Gastroesophageal sphincter (tissue), 4 donors: Measurements from ENCODE around the gene NUP188. TPM values are rescaled to one million over a fixed set of nuclear protein-coding genes. Genes with fewer than 3 reads are reported as not detected.

ENCODE experiments used
- ATAC-seq: fragments of 150-250 bp; one replicate; pipeline ENCODE4 v1.9.1; 2016; ENCODE audit warnings: mild to moderate bottlenecking, moderate library complexity
- H3K27ac ChIP-seq, 4 donors: fragments of 200-600 bp; sonication (generic) in 3 of 4; 1 replicate in 3 of 4; 2 replicates in 1 of 4; pipeline ENCODE4 v1.5.1; 2016 to 2019
- H3K27me3 ChIP-seq: fragments of 200-600 bp; sonication (generic); one replicate; pipeline ENCODE4 v1.5.1; 2019
- H3K36me3 ChIP-seq, 2 donors: fragments of 200-600 bp; sonication (generic); one replicate each; pipeline ENCODE4 v1.5.1; 2019; ENCODE audit warnings: control low read depth in 1 of 2
- H3K4me1 ChIP-seq, 3 donors: fragments of 200-600 bp; sonication (generic); 1 replicate in 2 of 3; 2 replicates in 1 of 3; pipeline ENCODE4 v1.5.1; 2016 to 2019; ENCODE audit warnings: control low read depth in 2 of 3
- H3K4me3 ChIP-seq, 2 donors: fragments of 200-600 bp; sonication (generic); one replicate each; pipeline ENCODE4 v1.5.1; 2019; ENCODE audit warnings: mild to moderate bottlenecking in 1 of 2, moderate library complexity in 1 of 2
- H3K9me3 ChIP-seq, 3 donors: fragments of 200-600 bp; sonication (generic); one replicate each; pipeline ENCODE4 v1.5.1; 2017 to 2019; ENCODE audit warnings: control low read depth in 2 of 3
- EP300 ChIP-seq: sonication (generic); formaldehyde crosslinking; IDR thresholded peaks from one replicate; pipeline ENCODE4 v1.6.1; 2017; ENCODE audit warnings: antibody characterized with exemption, mild to moderate bottlenecking
- POLR2A ChIP-seq, 2 donors: fragments of 450-650 bp; IDR thresholded peaks; one replicate each; pipeline ENCODE4 v1.6.1; 2017; ENCODE audit warnings: antibody characterized with exemption in 2 of 2, mild to moderate bottlenecking in 2 of 2, moderate library complexity in 1 of 2
- POLR2AphosphoS5 ChIP-seq: sonication (generic); formaldehyde crosslinking; IDR thresholded peaks from one replicate; pipeline ENCODE4 v1.6.1; 2017; ENCODE audit warnings: antibody characterized with exemption
- WGBS, 2 donors: methylation state at CpG; one replicate each; pipeline ENCODE4 v1.1.5; 2018; ENCODE audit warnings: low coverage in 1 of 2; 5-methylcytosine and 5-hydroxymethylcytosine counted together
- total RNA-seq, 4 donors: library from RNA; depleted of rRNA; stranded (reverse); fragments of >200 nt; gene quantifications; one replicate each; pipeline ENCODE4 v1.1.0, GENCODE V29; 2016
- TF ChIP-seq, protein P1 (sequence below), 4 experiments: fragments of 200-600 bp in 2 of 4; fragments of 450-650 bp in 2 of 4; sonication (generic) in 1 of 4; IDR thresholded peaks; one replicate each; pipeline ENCODE4 v1.5.1; 2017 to 2019; ENCODE audit warnings: antibody characterized with exemption in 4 of 4, mild to moderate bottlenecking in 2 of 4, moderate library complexity in 2 of 4

NUP188 gene
- total RNA-seq, 4 donors from 2014 or later: 18.6 to 32.7 (median 29.1) TPM

GRCh38 chr9:128927731-128928411 is 19.6 kb upstream of the NUP188 start:
- no peak for TF ChIP-seq EP300
- TF ChIP-seq, protein P1, sequence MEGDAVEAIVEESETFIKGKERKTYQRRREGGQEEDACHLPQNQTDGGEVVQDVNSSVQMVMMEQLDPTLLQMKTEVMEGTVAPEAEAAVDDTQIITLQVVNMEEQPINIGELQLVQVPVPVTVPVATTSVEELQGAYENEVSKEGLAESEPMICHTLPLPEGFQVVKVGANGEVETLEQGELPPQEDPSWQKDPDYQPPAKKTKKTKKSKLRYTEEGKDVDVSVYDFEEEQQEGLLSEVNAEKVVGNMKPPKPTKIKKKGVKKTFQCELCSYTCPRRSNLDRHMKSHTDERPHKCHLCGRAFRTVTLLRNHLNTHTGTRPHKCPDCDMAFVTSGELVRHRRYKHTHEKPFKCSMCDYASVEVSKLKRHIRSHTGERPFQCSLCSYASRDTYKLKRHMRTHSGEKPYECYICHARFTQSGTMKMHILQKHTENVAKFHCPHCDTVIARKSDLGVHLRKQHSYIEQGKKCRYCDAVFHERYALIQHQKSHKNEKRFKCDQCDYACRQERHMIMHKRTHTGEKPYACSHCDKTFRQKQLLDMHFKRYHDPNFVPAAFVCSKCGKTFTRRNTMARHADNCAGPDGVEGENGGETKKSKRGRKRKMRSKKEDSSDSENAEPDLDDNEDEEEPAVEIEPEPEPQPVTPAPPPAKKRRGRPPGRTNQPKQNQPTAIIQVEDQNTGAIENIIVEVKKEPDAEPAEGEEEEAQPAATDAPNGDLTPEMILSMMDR (IDR thresholded peaks at IDR 0.05): peak in 3 of 4 experiments; percentile 87 to 93 (median 89)
- peaks cover 0 to 10% of the 10 kb centered on the region in 2 donors for H3K36me3 ChIP-seq
- H3K27me3 ChIP-seq: no peaks in the 10 kb centered on the region
- no peak overlapping the region for H3K27ac ChIP-seq
- peak; percentile 66 for ATAC-seq
- H3K4me1 ChIP-seq: peaks cover 0 to 21% (median 5%) of the 10 kb centered on the region in 3 donors
- H3K9me3 ChIP-seq: no peaks in the 10 kb centered on the region
- H3K4me3 ChIP-seq: no peak overlapping the region
- WGBS, 2 donors: 0 to 45% methylated on average over 1 to 5 of the region's 10 CpGs

DNA sequence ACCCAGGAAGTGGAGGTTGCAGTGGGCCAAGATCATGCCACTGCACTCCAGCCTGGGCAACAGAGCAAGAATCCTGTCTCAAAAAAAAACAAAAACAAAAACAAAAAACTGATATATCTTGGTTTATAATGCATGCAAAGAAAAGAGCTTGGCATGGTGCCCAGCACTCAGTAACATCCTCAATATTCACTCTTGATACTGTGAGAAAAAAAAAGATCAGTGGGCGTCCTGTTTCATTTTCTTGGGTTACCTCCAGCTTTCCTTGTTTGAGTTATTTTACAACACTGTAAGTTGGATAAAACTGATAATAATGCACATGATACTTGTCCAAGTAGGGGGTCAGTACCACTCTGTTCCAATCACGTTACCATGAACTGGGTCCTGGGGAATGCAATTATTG is 18.9 kb upstream of the NUP188 start:
- TF ChIP-seq POLR2A (IDR thresholded peaks at IDR 0.05) (no peak), EP300 (no peak), POLR2AphosphoS5 (no peak)
- TF ChIP-seq, protein P1 (IDR thresholded peaks at IDR 0.05): no peak
- WGBS, 2 donors: 76 to 85% methylated on average over 2 of the region's 2 CpGs
- no peaks in the 10 kb centered on the region for H3K27me3 ChIP-seq
- H3K4me3 ChIP-seq: no peak overlapping the region
- peaks cover 0 to 13% (median 0%) of the 10 kb centered on the region in 3 donors for H3K4me1 ChIP-seq
- no peak overlapping the region for H3K27ac ChIP-seq
- H3K9me3 ChIP-seq: no peaks in the 10 kb centered on the region
- ATAC-seq: no peak
- H3K36me3 ChIP-seq: peaks cover 0 to 14% of the 10 kb centered on the region in 2 donors

DNA sequence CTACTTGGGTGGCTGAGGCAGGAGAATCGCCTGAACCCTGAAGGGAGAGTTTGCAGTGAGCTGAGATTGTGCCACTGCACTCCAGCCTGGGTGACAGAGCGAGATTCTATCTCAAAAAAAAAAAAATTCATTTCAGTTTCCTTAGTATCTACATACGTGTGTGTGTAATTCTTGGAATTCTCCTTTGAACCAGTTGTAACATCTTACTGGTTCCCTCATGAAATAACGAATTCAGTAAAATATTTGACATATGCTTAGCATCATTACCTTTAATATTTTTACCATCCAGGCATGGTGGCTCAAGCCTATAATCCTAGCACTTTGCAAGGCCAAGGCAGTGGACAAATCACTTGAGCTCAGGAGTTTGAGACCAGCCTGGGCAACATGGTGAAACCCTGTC is 17.9 kb upstream of the NUP188 start:
- Histone ChIP-seq H3K27me3 (no peaks in the 10 kb centered on the region), H3K27ac (no peak overlapping the region), H3K9me3 (no peaks in the 10 kb centered on the region), H3K4me1 (peaks cover 0 to 10% (median 0%) of the 10 kb centered on the region in 3 donors), H3K36me3 (peaks cover 0 to 24% of the 10 kb centered on the region in 2 donors), H3K4me3 (no peak overlapping the region)
- ATAC-seq: no peak
- 83 to 100% methylated on average over 3 of the region's 4 CpGs for WGBS, 2 donors
- TF ChIP-seq EP300 (no peak), POLR2A (IDR thresholded peaks at IDR 0.05) (no peak), POLR2AphosphoS5 (no peak)
- TF ChIP-seq, protein P1 (IDR thresholded peaks at IDR 0.05): no peak

GRCh38 chr9:128933731-128934130 is 13.8 kb upstream of the NUP188 start:
- Histone ChIP-seq H3K27me3 (no peaks in the 10 kb centered on the region), H3K4me1 (no peaks in the 10 kb centered on the region), H3K27ac (no peak overlapping the region), H3K9me3 (no peaks in the 10 kb centered on the region), H3K4me3 (no peak overlapping the region), H3K36me3 (peaks cover 0 to 38% of the 10 kb centered on the region in 2 donors)
- no CpG with 5 or more reads among the region's 5 CpGs for WGBS, 2 donors
- ATAC-seq: no peak
- TF ChIP-seq, protein P1 (IDR thresholded peaks at IDR 0.05): no peak
- no peak for TF ChIP-seq EP300
- no peak for TF ChIP-seq POLR2AphosphoS5
- no peak for TF ChIP-seq POLR2A (IDR thresholded peaks at IDR 0.05)
